ENCODE measurements around the gene MAN2A1. TPM values are rescaled to one million over a fixed set of nuclear protein-coding genes. Genes with fewer than 3 reads are reported as not detected.

The MAN2A1 gene
- total RNA-seq, 1 experiment from 2014 or later, result 86.6 TPM

- ChIA-PET CTCF (no interaction called here), POLR2A (no interaction called here)
- ATAC-seq (no peak), DNase-seq (ENCODE audit: low spot score) (no peak)
- Mint-ChIP-seq H3K9me3 (no peaks in the 10 kb centered on the region), H3K27ac (no peak overlapping the region), H3K36me3 (peaks cover 29% of the 10 kb centered on the region), H3K27me3 (ENCODE audit: low read depth) (no peaks in the 10 kb centered on the region), H3K4me1 (peaks cover 21% of the 10 kb centered on the region), H3K4me3 (no peak overlapping the region)
- TF ChIP-seq ZNF219 (CRISPR knock-in tag; IDR thresholded peaks at IDR 0.05; ENCODE audit: borderline replicate concordance) (no peak), ESRRA (CRISPR knock-in tag; IDR thresholded peaks at IDR 0.05; ENCODE audit: borderline replicate concordance) (no peak), JAZF1 (CRISPR knock-in tag; IDR thresholded peaks at IDR 0.05) (no peak), SOX15 (CRISPR knock-in tag; IDR thresholded peaks at IDR 0.05) (no peak)
Observed at GRCh38 chr5:109866051-109866450, 176.3 kb downstream of the MAN2A1 start.

GRCh38 chr5:109868737-109869136 is 179.0 kb downstream of the MAN2A1 start:
- ATAC-seq, result no peak
- POLR2A ChIA-PET, result no interaction called here
- no peak overlapping the region for H3K27ac Mint-ChIP-seq
- H3K4me1 Mint-ChIP-seq, result peaks cover 18% of the 10 kb centered on the region
- CTCF ChIA-PET, result no interaction called here
- H3K9me3 Mint-ChIP-seq, result no peaks in the 10 kb centered on the region
- H3K27me3 Mint-ChIP-seq (ENCODE audit: low read depth), result no peaks in the 10 kb centered on the region
- no peak overlapping the region for H3K4me3 Mint-ChIP-seq
- DNase-seq (ENCODE audit: low spot score), result no peak
- peaks cover 26% of the 10 kb centered on the region for H3K36me3 Mint-ChIP-seq
- TF ChIP-seq ZNF121 (CRISPR knock-in tag; IDR thresholded peaks at IDR 0.05) (no peak), TEAD4 (CRISPR knock-in tag; IDR thresholded peaks at IDR 0.05) (no peak), CBFB (CRISPR knock-in tag; IDR thresholded peaks at IDR 0.05; ENCODE audit: low read depth) (no peak), ZNF263 (CRISPR knock-in tag; IDR thresholded peaks at IDR 0.05; ENCODE audit: low read depth) (no peak), SMAD4 (CRISPR knock-in tag; IDR thresholded peaks at IDR 0.05) (no peak), NFYB (CRISPR knock-in tag; conservative IDR thresholded peaks at IDR 0.05; ENCODE audit: low read depth) (no peak), ELF4 (CRISPR knock-in tag; IDR thresholded peaks at IDR 0.05; ENCODE audit: low read depth) (no peak)
- TF ChIP-seq, protein P1, sequence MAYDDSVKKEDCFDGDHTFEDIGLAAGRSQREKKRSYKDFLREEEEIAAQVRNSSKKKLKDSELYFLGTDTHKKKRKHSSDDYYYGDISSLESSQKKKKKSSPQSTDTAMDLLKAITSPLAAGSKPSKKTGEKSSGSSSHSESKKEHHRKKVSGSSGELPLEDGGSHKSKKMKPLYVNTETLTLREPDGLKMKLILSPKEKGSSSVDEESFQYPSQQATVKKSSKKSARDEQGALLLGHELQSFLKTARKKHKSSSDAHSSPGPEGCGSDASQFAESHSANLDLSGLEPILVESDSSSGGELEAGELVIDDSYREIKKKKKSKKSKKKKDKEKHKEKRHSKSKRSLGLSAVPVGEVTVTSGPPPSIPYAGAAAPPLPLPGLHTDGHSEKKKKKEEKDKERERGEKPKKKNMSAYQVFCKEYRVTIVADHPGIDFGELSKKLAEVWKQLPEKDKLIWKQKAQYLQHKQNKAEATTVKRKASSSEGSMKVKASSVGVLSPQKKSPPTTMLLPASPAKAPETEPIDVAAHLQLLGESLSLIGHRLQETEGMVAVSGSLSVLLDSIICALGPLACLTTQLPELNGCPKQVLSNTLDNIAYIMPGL (CRISPR knock-in tag; IDR thresholded peaks at IDR 0.05), result no peak
- TF ChIP-seq, protein P2, sequence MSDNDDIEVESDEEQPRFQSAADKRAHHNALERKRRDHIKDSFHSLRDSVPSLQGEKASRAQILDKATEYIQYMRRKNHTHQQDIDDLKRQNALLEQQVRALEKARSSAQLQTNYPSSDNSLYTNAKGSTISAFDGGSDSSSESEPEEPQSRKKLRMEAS (CRISPR knock-in tag; IDR thresholded peaks at IDR 0.05), result no peak

DNA sequence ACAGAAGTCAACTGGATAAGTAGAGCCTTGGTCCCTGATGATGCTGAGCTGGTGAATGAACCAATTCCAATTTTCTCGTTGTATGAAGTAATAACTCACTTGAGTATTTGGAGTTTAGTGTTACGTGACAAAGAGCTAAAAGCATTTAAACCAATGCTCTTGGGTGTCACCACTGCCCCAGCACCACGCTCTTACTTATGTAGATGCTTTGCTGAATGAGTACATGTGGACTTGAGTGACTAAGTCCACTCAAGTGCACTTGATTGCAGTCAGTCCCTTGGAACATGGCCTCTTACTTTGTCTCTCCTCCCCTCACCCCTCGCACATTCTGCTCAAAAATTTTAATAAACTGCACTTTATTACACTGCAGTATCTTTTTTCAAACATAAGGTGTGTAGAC is 184.0 kb downstream of the MAN2A1 start:
- no peak for TF ChIP-seq ZMAT4 (CRISPR knock-in tag; IDR thresholded peaks at IDR 0.05)
- TF ChIP-seq ZNF671 (CRISPR knock-in tag; IDR thresholded peaks at IDR 0.05), result no peak
- no peak for TF ChIP-seq CBFB (CRISPR knock-in tag; IDR thresholded peaks at IDR 0.05; ENCODE audit: low read depth)
- no peak for TF ChIP-seq ZNF263 (CRISPR knock-in tag; IDR thresholded peaks at IDR 0.05; ENCODE audit: low read depth)
- no peak for TF ChIP-seq KAT7 (CRISPR knock-in tag; IDR thresholded peaks at IDR 0.05; ENCODE audit: borderline replicate concordance)
- DNase-seq (ENCODE audit: low spot score) (no peak), ATAC-seq (no peak)
- Mint-ChIP-seq H3K9me3 (no peaks in the 10 kb centered on the region), H3K4me3 (no peak overlapping the region), H3K36me3 (0 out of 2 replicates have a peak, but pooled peaks cover 2% of the 10 kb centered on the region), H3K27me3 (ENCODE audit: low read depth) (no peaks in the 10 kb centered on the region; the same call in 1 of the 2 replicates), H3K27ac (no peak overlapping the region), H3K4me1 (peaks cover 8% of the 10 kb centered on the region; the same call in 1 of the 2 replicates)
- POLR2A ChIA-PET, result no interaction called here
- CTCF ChIA-PET, result no interaction called here

- Mint-ChIP-seq H3K4me3 (no peak overlapping the region), H3K4me1 (peaks cover 8% of the 10 kb centered on the region; the same call in 1 of the 2 replicates), H3K27me3 (ENCODE audit: low read depth) (no peaks in the 10 kb centered on the region; the same call in 1 of the 2 replicates), H3K36me3 (0 out of 2 replicates have a peak, but pooled peaks cover 2% of the 10 kb centered on the region), H3K9me3 (no peaks in the 10 kb centered on the region), H3K27ac (no peak overlapping the region)
- POLR2A ChIA-PET, result no interaction called here
- DNase-seq (ENCODE audit: low spot score), result no peak
- ATAC-seq, result no peak
- TF ChIP-seq, protein P3, sequence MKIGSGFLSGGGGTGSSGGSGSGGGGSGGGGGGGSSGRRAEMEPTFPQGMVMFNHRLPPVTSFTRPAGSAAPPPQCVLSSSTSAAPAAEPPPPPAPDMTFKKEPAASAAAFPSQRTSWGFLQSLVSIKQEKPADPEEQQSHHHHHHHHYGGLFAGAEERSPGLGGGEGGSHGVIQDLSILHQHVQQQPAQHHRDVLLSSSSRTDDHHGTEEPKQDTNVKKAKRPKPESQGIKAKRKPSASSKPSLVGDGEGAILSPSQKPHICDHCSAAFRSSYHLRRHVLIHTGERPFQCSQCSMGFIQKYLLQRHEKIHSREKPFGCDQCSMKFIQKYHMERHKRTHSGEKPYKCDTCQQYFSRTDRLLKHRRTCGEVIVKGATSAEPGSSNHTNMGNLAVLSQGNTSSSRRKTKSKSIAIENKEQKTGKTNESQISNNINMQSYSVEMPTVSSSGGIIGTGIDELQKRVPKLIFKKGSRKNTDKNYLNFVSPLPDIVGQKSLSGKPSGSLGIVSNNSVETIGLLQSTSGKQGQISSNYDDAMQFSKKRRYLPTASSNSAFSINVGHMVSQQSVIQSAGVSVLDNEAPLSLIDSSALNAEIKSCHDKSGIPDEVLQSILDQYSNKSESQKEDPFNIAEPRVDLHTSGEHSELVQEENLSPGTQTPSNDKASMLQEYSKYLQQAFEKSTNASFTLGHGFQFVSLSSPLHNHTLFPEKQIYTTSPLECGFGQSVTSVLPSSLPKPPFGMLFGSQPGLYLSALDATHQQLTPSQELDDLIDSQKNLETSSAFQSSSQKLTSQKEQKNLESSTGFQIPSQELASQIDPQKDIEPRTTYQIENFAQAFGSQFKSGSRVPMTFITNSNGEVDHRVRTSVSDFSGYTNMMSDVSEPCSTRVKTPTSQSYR (CRISPR knock-in tag; IDR thresholded peaks at IDR 0.05), result no peak
- TF ChIP-seq SOX15 (CRISPR knock-in tag; IDR thresholded peaks at IDR 0.05), result no peak
- no peak for TF ChIP-seq ZNF671 (CRISPR knock-in tag; IDR thresholded peaks at IDR 0.05)
- no peak for TF ChIP-seq ZBTB21 (CRISPR knock-in tag; IDR thresholded peaks at IDR 0.05; ENCODE audit: borderline replicate concordance)
- TF ChIP-seq ZNF219 (CRISPR knock-in tag; IDR thresholded peaks at IDR 0.05; ENCODE audit: borderline replicate concordance), result no peak
- TF ChIP-seq, protein P4, sequence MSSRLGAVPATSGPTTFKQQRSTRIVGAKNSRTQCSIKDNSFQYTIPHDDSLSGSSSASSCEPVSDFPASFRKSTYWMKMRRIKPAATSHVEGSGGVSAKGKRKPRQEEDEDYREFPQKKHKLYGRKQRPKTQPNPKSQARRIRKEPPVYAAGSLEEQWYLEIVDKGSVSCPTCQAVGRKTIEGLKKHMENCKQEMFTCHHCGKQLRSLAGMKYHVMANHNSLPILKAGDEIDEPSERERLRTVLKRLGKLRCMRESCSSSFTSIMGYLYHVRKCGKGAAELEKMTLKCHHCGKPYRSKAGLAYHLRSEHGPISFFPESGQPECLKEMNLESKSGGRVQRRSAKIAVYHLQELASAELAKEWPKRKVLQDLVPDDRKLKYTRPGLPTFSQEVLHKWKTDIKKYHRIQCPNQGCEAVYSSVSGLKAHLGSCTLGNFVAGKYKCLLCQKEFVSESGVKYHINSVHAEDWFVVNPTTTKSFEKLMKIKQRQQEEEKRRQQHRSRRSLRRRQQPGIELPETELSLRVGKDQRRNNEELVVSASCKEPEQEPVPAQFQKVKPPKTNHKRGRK (CRISPR knock-in tag; IDR thresholded peaks at IDR 0.05; ENCODE audit: borderline replicate concordance), result no peak
- TF ChIP-seq RELA (CRISPR knock-in tag; IDR thresholded peaks at IDR 0.05; ENCODE audit: borderline replicate concordance), result no peak
- TF ChIP-seq FOXJ3 (CRISPR knock-in tag; IDR thresholded peaks at IDR 0.05; ENCODE audit: borderline replicate concordance), result no peak
- TF ChIP-seq NR2C2 (CRISPR knock-in tag; IDR thresholded peaks at IDR 0.05), result no peak
- CTCF ChIA-PET, result no interaction called here
Observed at GRCh38 chr5:109874108-109874507, 184.4 kb downstream of the MAN2A1 start.

Measured in WTC11 (cell line).